MCF 10A (cell line): ENCODE measurements around the gene TCN1. TPM values are rescaled to one million over a fixed set of nuclear protein-coding genes. Genes with fewer than 3 reads are reported as not detected.

Source experiments
- BruUV-seq: library from RNA; stranded (reverse); fragments of 400-500 nt; replicated peaks from 2 replicates; lab custom pipeline; 2021; lab: Mats Ljungman, UMichigan
- CTCF ChIA-PET: fragments of 300-600 bp; sonication (Branson Sonifier 250); formaldehyde crosslinking; extraction: SDS; loops from one replicate; lab custom pipeline; 2021; ENCODE audit warnings: antibody characterized with exemption, inconsistent platforms; lab: Yijun Ruan, JAX
- POLR2A ChIA-PET: fragments of 300-600, 350-650 bp; sonication (Branson Sonifier 250); formaldehyde crosslinking; extraction: SDS; loops from one replicate; lab custom pipeline; 2020; ENCODE audit warnings: antibody characterized with exemption, inconsistent platforms; lab: Yijun Ruan, JAX
- DNase-seq: peaks from one replicate; pipeline ENCODE4 v3.0.0-alpha.2; 2018; ENCODE audit not compliant: unreplicated experiment
- H3K27ac Mint-ChIP-seq: one replicate; pipeline ENCODE4 v1.8.0; 2022; ENCODE audit warnings: mild to moderate bottlenecking, low read depth, mixed read lengths; ENCODE audit not compliant: unreplicated experiment
- H3K27me3 Mint-ChIP-seq: one replicate; pipeline ENCODE4 v1.8.0; 2022; ENCODE audit warnings: mixed read lengths; ENCODE audit not compliant: insufficient read depth, unreplicated experiment
- H3K36me3 Mint-ChIP-seq: one replicate; pipeline ENCODE4 v1.8.0; 2022; ENCODE audit warnings: mild to moderate bottlenecking, moderate library complexity, mixed read lengths; ENCODE audit not compliant: insufficient read depth, unreplicated experiment
- H3K4me1 Mint-ChIP-seq: one replicate; pipeline ENCODE4 v1.8.0; 2022; ENCODE audit warnings: mixed read lengths; ENCODE audit not compliant: insufficient read depth, unreplicated experiment
- H3K4me3 Mint-ChIP-seq: one replicate; pipeline ENCODE4 v1.8.0; 2022; ENCODE audit warnings: mild to moderate bottlenecking, moderate library complexity, mixed read lengths; ENCODE audit not compliant: unreplicated experiment
- H3K9me3 Mint-ChIP-seq: one replicate; pipeline ENCODE4 v1.8.0; 2022; ENCODE audit warnings: mixed read lengths; ENCODE audit not compliant: unreplicated experiment
- CTCF ChIP-seq: fragments of 200-600 bp; IDR thresholded peaks from one replicate; pipeline ENCODE4 v1.8.0; 2022; ENCODE audit warnings: antibody characterized with exemption, mild to moderate bottlenecking; ENCODE audit not compliant: unreplicated experiment
- intact Hi-C: fragments of 100-400 bp; cut with micrococcal nuclease; formaldehyde crosslinking; loops from 2 replicates; pipeline ENCODE4 v1.14.1; 2022
- total RNA-seq: library from RNA; stranded (reverse); gene quantifications from 2 replicates; pipeline ENCODE4 v1.2.3, GENCODE V29; 2022

Gene TCN1
- total RNA-seq, 1 experiment from 2014 or later = not detected

GRCh38 chr11:59815754-59816153, 50.5 kb downstream of the TCN1 start:
- BruUV-seq = no TSS peak
- TF ChIP-seq CTCF = no peak
- Mint-ChIP-seq H3K27ac (no peak overlapping the region), H3K4me3 (no peak overlapping the region), H3K9me3 (no peaks in the 10 kb centered on the region), H3K27me3 (no peaks in the 10 kb centered on the region), H3K4me1 (no peaks in the 10 kb centered on the region), H3K36me3 (peaks cover under 1% of the 10 kb centered on the region)
- intact Hi-C loops = no loop called here
- ChIA-PET CTCF (interaction anchor here (0.9 to 4.4 kb wide), 3 partner anchors 103 to 678 kb away, joined by 4 to 30 read pairs (median 6); no protein-coding TSS in a partner anchor), POLR2A (no interaction called here)
- no peak for DNase-seq

GRCh38 chr11:59814021-59814420, 52.3 kb downstream of the TCN1 start:
- CTCF ChIA-PET = interaction anchor here (0.6 to 4.4 kb wide), 4 partner anchors 9 to 308 kb away, joined by 3 to 30 read pairs (median 4); no protein-coding TSS in a partner anchor
- H3K36me3 Mint-ChIP-seq = peaks cover 15% of the 10 kb centered on the region
- DNase-seq = no peak
- no TSS peak for BruUV-seq
- H3K27ac Mint-ChIP-seq = no peak overlapping the region
- no peaks in the 10 kb centered on the region for H3K9me3 Mint-ChIP-seq
- no peaks in the 10 kb centered on the region for H3K4me1 Mint-ChIP-seq
- H3K27me3 Mint-ChIP-seq = no peaks in the 10 kb centered on the region
- intact Hi-C loops = no loop called here
- no peak for TF ChIP-seq CTCF
- no peak overlapping the region for H3K4me3 Mint-ChIP-seq
- POLR2A ChIA-PET = no interaction called here

GRCh38 chr11:59813364-59813763, 52.9 kb downstream of the TCN1 start:
- H3K27me3 Mint-ChIP-seq = no peaks in the 10 kb centered on the region
- H3K9me3 Mint-ChIP-seq = no peaks in the 10 kb centered on the region
- POLR2A ChIA-PET = no interaction called here
- peaks cover 20% of the 10 kb centered on the region for H3K36me3 Mint-ChIP-seq
- H3K4me3 Mint-ChIP-seq = no peak overlapping the region
- TF ChIP-seq CTCF = no peak
- DNase-seq = no peak
- CTCF ChIA-PET = interaction anchor here (0.6 to 1.3 kb wide), 2 partner anchors 10 to 309 kb away, joined by 3 to 6 read pairs; no protein-coding TSS in a partner anchor
- intact Hi-C loops = no loop called here
- no TSS peak for BruUV-seq
- H3K27ac Mint-ChIP-seq = no peak overlapping the region
- no peaks in the 10 kb centered on the region for H3K4me1 Mint-ChIP-seq

- no peak for DNase-seq
- no peak for TF ChIP-seq CTCF
- ChIA-PET POLR2A (interaction anchor here (6.0 kb wide), 1 partner anchor 57 kb away, joined by 67 read pairs; the partner anchor contains the start of gene STX3), CTCF (interaction anchor here (0.6 to 1.1 kb wide), 2 partner anchors 107 to 693 kb away, joined by 3 to 4 read pairs; no protein-coding TSS in a partner anchor)
- Mint-ChIP-seq H3K36me3 (peaks cover 31% of the 10 kb centered on the region), H3K4me3 (no peak overlapping the region), H3K27me3 (no peaks in the 10 kb centered on the region), H3K9me3 (no peaks in the 10 kb centered on the region), H3K27ac (no peak overlapping the region), H3K4me1 (no peaks in the 10 kb centered on the region)
- intact Hi-C loops = no loop called here
- no TSS peak for BruUV-seq
Observed at GRCh38 chr11:59812220-59812619, 54.1 kb downstream of the TCN1 start.
